Endometrium (tissue), 2 donors: ENCODE results near the gene USP32.

Experiments used
- FAIRE-seq: peaks from 2 replicates; lab custom pipeline; 2012; peaks lifted over from hg19 to GRCh38; lab: Jason Lieb, UNC
- donor health status: control.
- donor health status: control.

Gene USP32

GRCh38 chr17:60297760-60298401 is 94.1 kb downstream of the USP32 start:
- FAIRE-seq: no peak

GRCh38 chr17:60296177-60296576 is 95.8 kb downstream of the USP32 start:
- FAIRE-seq: no peak

GRCh38 chr17:60293580-60294335 is 98.2 kb downstream of the USP32 start:
- no peak for FAIRE-seq

GRCh38 chr17:60292697-60293096 is 99.2 kb downstream of the USP32 start:
- FAIRE-seq: no peak

- FAIRE-seq: no peak
Measured at GRCh38 chr17:60284709-60285108, 107.2 kb downstream of the USP32 start.

- FAIRE-seq: no peak
Measured at GRCh38 chr17:60283816-60284215, 108.1 kb downstream of the USP32 start.

GRCh38 chr17:60280673-60281072 is 111.3 kb downstream of the USP32 start:
- no peak for FAIRE-seq

GRCh38 chr17:60278237-60278636 is 113.7 kb downstream of the USP32 start:
- FAIRE-seq: no peak

GRCh38 chr17:60277258-60277657 is 114.7 kb downstream of the USP32 start:
- FAIRE-seq: no peak

- peak; percentile 4 for FAIRE-seq
Measured at GRCh38 chr17:60269417-60269816, 122.5 kb downstream of the USP32 start.

- FAIRE-seq: no peak
Measured at GRCh38 chr17:60260540-60260939, 131.4 kb downstream of the USP32 start.

GRCh38 chr17:60258313-60258712 is 133.6 kb downstream of the USP32 start:
- FAIRE-seq: no peak

- no peak for FAIRE-seq
Measured at GRCh38 chr17:60256174-60256573, 135.8 kb downstream of the USP32 start.

- FAIRE-seq: no peak
Measured at GRCh38 chr17:60253048-60253447, 138.9 kb downstream of the USP32 start.

GRCh38 chr17:60252459-60252858 is 139.5 kb downstream of the USP32 start:
- FAIRE-seq: no peak

GRCh38 chr17:60249290-60249826 is 142.6 kb downstream of the USP32 start:
- FAIRE-seq: no peak

- peak; percentile 92 for FAIRE-seq
Measured at GRCh38 chr17:60248618-60249289, 143.2 kb downstream of the USP32 start.

- no peak for FAIRE-seq
Measured at GRCh38 chr17:60247836-60248461, 144.0 kb downstream of the USP32 start.

- no peak for FAIRE-seq
Measured at GRCh38 chr17:60244656-60245055, 147.3 kb downstream of the USP32 start.

GRCh38 chr17:60240290-60240689 is 151.6 kb downstream of the USP32 start:
- FAIRE-seq: no peak

- no peak for FAIRE-seq
Measured at GRCh38 chr17:60231691-60232090, 160.2 kb downstream of the USP32 start.

GRCh38 chr17:60231234-60231633 is 160.7 kb downstream of the USP32 start:
- no peak for FAIRE-seq

- FAIRE-seq: no peak
Measured at GRCh38 chr17:60230358-60230757, 161.6 kb downstream of the USP32 start.
